ENCODE results near the gene NFE2L3. TPM values are rescaled to one million over a fixed set of nuclear protein-coding genes. Genes with fewer than 3 reads are reported as not detected.

NFE2L3 gene
- total RNA-seq, 2 experiments from 2014 or later, result 21.5 to 22.6 TPM

GRCh38 chr7:26140380-26140779, 11.6 kb upstream of the NFE2L3 start:
- ATAC-seq (no peak), DNase-seq (no peak)
- Mint-ChIP-seq H3K27ac (no peak overlapping the region), H3K4me1 (ENCODE audit: low read depth) (no peaks in the 10 kb centered on the region), H3K9me3 (no peaks in the 10 kb centered on the region), H3K36me3 (ENCODE audit: low read depth) (no peaks in the 10 kb centered on the region), H3K27me3 (no peaks in the 10 kb centered on the region), H3K4me3 (no peak overlapping the region)
- ChIA-PET POLR2A (no interaction called here), CTCF (interaction anchor here (1.0 kb wide), 1 partner anchor 50 kb away, joined by 3 read pairs; no protein-coding TSS in a partner anchor)
- intact Hi-C loops (cut with micrococcal nuclease), result no loop called here
- no peak for TF ChIP-seq CTCF (IDR thresholded peaks at IDR 0.05)

- ATAC-seq (no peak), DNase-seq (no peak)
- H3K36me3 Mint-ChIP-seq (ENCODE audit: low read depth), result no peaks in the 10 kb centered on the region
- no peak overlapping the region for H3K4me3 Mint-ChIP-seq
- POLR2A ChIA-PET, result no interaction called here
- H3K27me3 Mint-ChIP-seq, result no peaks in the 10 kb centered on the region
- CTCF ChIA-PET, result no interaction called here
- H3K27ac Mint-ChIP-seq, result no peak overlapping the region
- no peak for TF ChIP-seq CTCF (IDR thresholded peaks at IDR 0.05)
- intact Hi-C loops (cut with micrococcal nuclease), result no loop called here
- no peaks in the 10 kb centered on the region for H3K9me3 Mint-ChIP-seq
- no peaks in the 10 kb centered on the region for H3K4me1 Mint-ChIP-seq (ENCODE audit: low read depth)
These were observed 10.9 kb upstream of the NFE2L3 start for GRCh38 chr7:26141077-26141476.

- no peaks in the 10 kb centered on the region for H3K36me3 Mint-ChIP-seq (ENCODE audit: low read depth)
- TF ChIP-seq CTCF (IDR thresholded peaks at IDR 0.05), result no peak
- no peak overlapping the region for H3K4me3 Mint-ChIP-seq
- H3K4me1 Mint-ChIP-seq (ENCODE audit: low read depth), result no peaks in the 10 kb centered on the region
- ATAC-seq (no peak), DNase-seq (no peak)
- POLR2A ChIA-PET, result interaction anchor here (0.8 to 1.3 kb wide), 3 partner anchors 45 to 50 kb away, joined by 3 read pairs; no protein-coding TSS in a partner anchor
- CTCF ChIA-PET, result interaction anchor here (1.0 to 1.3 kb wide), 2 partner anchors 11 to 31 kb away, joined by 3 to 4 read pairs; no protein-coding TSS in a partner anchor
- no peak overlapping the region for H3K27ac Mint-ChIP-seq
- H3K9me3 Mint-ChIP-seq, result no peaks in the 10 kb centered on the region
- no peaks in the 10 kb centered on the region for H3K27me3 Mint-ChIP-seq
- intact Hi-C loops (cut with micrococcal nuclease), result no loop called here
These were observed 8.5 kb upstream of the NFE2L3 start for GRCh38 chr7:26143298-26144048.

- Mint-ChIP-seq H3K4me3 (no peak overlapping the region), H3K9me3 (no peaks in the 10 kb centered on the region), H3K27ac (no peak overlapping the region), H3K27me3 (no peaks in the 10 kb centered on the region), H3K4me1 (ENCODE audit: low read depth) (no peaks in the 10 kb centered on the region), H3K36me3 (ENCODE audit: low read depth) (no peaks in the 10 kb centered on the region)
- DNase-seq (no peak), ATAC-seq (no peak)
- CTCF ChIA-PET, result interaction anchor here (1.0 to 1.3 kb wide), 2 partner anchors 12 to 30 kb away, joined by 3 to 4 read pairs; no protein-coding TSS in a partner anchor
- POLR2A ChIA-PET, result no interaction called here
- intact Hi-C loops (cut with micrococcal nuclease), result no loop called here
- TF ChIP-seq CTCF (IDR thresholded peaks at IDR 0.05), result no peak
These were observed 7.6 kb upstream of the NFE2L3 start for GRCh38 chr7:26144184-26145080.
